Measurements from ENCODE around the gene PCP4L1. TPM values are rescaled to one million over a fixed set of nuclear protein-coding genes. Genes with fewer than 3 reads are reported as not detected.

PCP4L1 gene
- total and polyA plus RNA-seq, 2 donors (not counting 1 experiment from before 2014, with no cell fraction given), result not detected

- Histone ChIP-seq H3K9me3 (ENCODE audit: control insufficient read depth, insufficient read depth, low read depth, low read length) (no peaks in the 10 kb centered on the region), H3K4me2 (ENCODE audit: extremely low read depth, insufficient read depth, low read length) (no peak overlapping the region), H3K9ac (ENCODE audit: insufficient read depth, low read length) (no peak overlapping the region), H4K20me1 (ENCODE audit: control insufficient read depth, extremely low read depth, insufficient read depth, low read length) (no peaks in the 10 kb centered on the region), H3K4me3 (replicated peaks in 1 of 4; ENCODE audit: control extremely low read depth in 1 of 4, insufficient read depth in 1 of 4, low read depth in 3 of 4, low read length in 4 of 4) (no peak overlapping the region), H3K36me3 (ENCODE audit: control insufficient read depth, insufficient read depth, low read length) (no peaks in the 10 kb centered on the region), H2AFZ (ENCODE audit: low read length) (no peak overlapping the region), H3K27ac (ENCODE audit: insufficient read depth, low read length) (no peak overlapping the region), H3K79me2 (ENCODE audit: control insufficient read depth, insufficient read depth, low read length) (no peaks in the 10 kb centered on the region), H3K4me1 (ENCODE audit: control insufficient read depth, extremely low read depth, insufficient read depth, low read length) (no peaks in the 10 kb centered on the region), H3K27me3 (ENCODE audit: control insufficient read depth, insufficient read depth, low read length) (no peaks in the 10 kb centered on the region)
- no peak for TF ChIP-seq CTCF (conservative IDR thresholded peaks at IDR 0.05 in 1 of 2, IDR thresholded peaks at IDR 0.05 in 1 of 2; ENCODE audit: low read depth in 1 of 2, low read length in 2 of 2)
- no peak for TF ChIP-seq EZH2 (IDR thresholded peaks at IDR 0.05; ENCODE audit: low read length, missing control alignments)
- DNase-seq (ENCODE audit: low read depth in 2 of 2), result no peak
These were observed 38.9 kb downstream of the PCP4L1 start for GRCh38 chr1:161297415-161297814.

- Histone ChIP-seq H2AFZ (ENCODE audit: low read length) (no peak overlapping the region), H3K4me1 (ENCODE audit: control insufficient read depth, extremely low read depth, insufficient read depth, low read length) (no peaks in the 10 kb centered on the region), H3K9me3 (ENCODE audit: control insufficient read depth, insufficient read depth, low read depth, low read length) (no peaks in the 10 kb centered on the region), H3K27ac (ENCODE audit: insufficient read depth, low read length) (no peak overlapping the region), H3K79me2 (ENCODE audit: control insufficient read depth, insufficient read depth, low read length) (no peaks in the 10 kb centered on the region), H3K9ac (ENCODE audit: insufficient read depth, low read length) (no peak overlapping the region), H4K20me1 (ENCODE audit: control insufficient read depth, extremely low read depth, insufficient read depth, low read length) (no peaks in the 10 kb centered on the region), H3K36me3 (ENCODE audit: control insufficient read depth, insufficient read depth, low read length) (no peaks in the 10 kb centered on the region), H3K4me2 (ENCODE audit: extremely low read depth, insufficient read depth, low read length) (no peak overlapping the region), H3K27me3 (ENCODE audit: control insufficient read depth, insufficient read depth, low read length) (no peaks in the 10 kb centered on the region), H3K4me3 (replicated peaks in 1 of 4; ENCODE audit: control extremely low read depth in 1 of 4, insufficient read depth in 1 of 4, low read depth in 3 of 4, low read length in 4 of 4) (no peak overlapping the region)
- TF ChIP-seq CTCF (conservative IDR thresholded peaks at IDR 0.05 in 1 of 2, IDR thresholded peaks at IDR 0.05 in 1 of 2; ENCODE audit: low read depth in 1 of 2, low read length in 2 of 2) (no peak), EZH2 (IDR thresholded peaks at IDR 0.05; ENCODE audit: low read length, missing control alignments) (no peak)
- DNase-seq (ENCODE audit: low read depth in 2 of 2), result no peak
These were observed 39.6 kb downstream of the PCP4L1 start for GRCh38 chr1:161298116-161298515.

- H3K27me3 ChIP-seq (ENCODE audit: control insufficient read depth, insufficient read depth, low read length), result no peaks in the 10 kb centered on the region
- TF ChIP-seq EZH2 (IDR thresholded peaks at IDR 0.05; ENCODE audit: low read length, missing control alignments) (no peak), CTCF (conservative IDR thresholded peaks at IDR 0.05 in 1 of 2, IDR thresholded peaks at IDR 0.05 in 1 of 2; ENCODE audit: low read depth in 1 of 2, low read length in 2 of 2) (no peak)
- no peak overlapping the region for H2AFZ ChIP-seq (ENCODE audit: low read length)
- no peak overlapping the region for H3K4me2 ChIP-seq (ENCODE audit: extremely low read depth, insufficient read depth, low read length)
- no peaks in the 10 kb centered on the region for H4K20me1 ChIP-seq (ENCODE audit: control insufficient read depth, extremely low read depth, insufficient read depth, low read length)
- H3K9me3 ChIP-seq (ENCODE audit: control insufficient read depth, insufficient read depth, low read depth, low read length), result no peaks in the 10 kb centered on the region
- H3K27ac ChIP-seq (ENCODE audit: insufficient read depth, low read length), result no peak overlapping the region
- no peak for DNase-seq (ENCODE audit: low read depth in 2 of 2)
- no peak overlapping the region for H3K4me3 ChIP-seq (replicated peaks in 1 of 4; ENCODE audit: control extremely low read depth in 1 of 4, insufficient read depth in 1 of 4, low read depth in 3 of 4, low read length in 4 of 4)
- H3K4me1 ChIP-seq (ENCODE audit: control insufficient read depth, extremely low read depth, insufficient read depth, low read length), result no peaks in the 10 kb centered on the region
- H3K9ac ChIP-seq (ENCODE audit: insufficient read depth, low read length), result no peak overlapping the region
- no peaks in the 10 kb centered on the region for H3K79me2 ChIP-seq (ENCODE audit: control insufficient read depth, insufficient read depth, low read length)
- no peaks in the 10 kb centered on the region for H3K36me3 ChIP-seq (ENCODE audit: control insufficient read depth, insufficient read depth, low read length)
These were observed 40.8 kb downstream of the PCP4L1 start for GRCh38 chr1:161299347-161299746.
